HepG2 (cell line): ENCODE measurements around the gene SMAD6. TPM values are rescaled to one million over a fixed set of nuclear protein-coding genes. Genes with fewer than 3 reads are reported as not detected.
A peak's percentile ranks its signal among the peaks of the same experiment; 100 is the strongest.

Source experiments
- ATAC-seq: fragments of 200-7000 bp; cut with Tn5 transposase; 3 replicates; pipeline ENCODE4 v1.9.1; 2020; ENCODE audit warnings: mild to moderate bottlenecking, moderate library complexity
- BruUV-seq: library from RNA; stranded (reverse); fragments of 400-500 nt; replicated peaks from 2 replicates; lab custom pipeline; 2021; lab: Mats Ljungman, UMichigan
- CTCF ChIA-PET: fragments of 300-600 bp; formaldehyde crosslinking; extraction: SDS; loops from one replicate; lab custom pipeline; 2021; ENCODE audit warnings: low total read pairs, inconsistent platforms, low intra/inter-chr PET ratio; lab: Yijun Ruan, JAX
- POLR2A ChIA-PET: fragments of 350-600 bp; sonication (Branson Sonifier 250); formaldehyde crosslinking; loops from one replicate; lab custom pipeline; 2020; ENCODE audit warnings: antibody characterized with exemption, inconsistent platforms; lab: Yijun Ruan, JAX
- DNase-seq: peaks from one replicate; pipeline ENCODE4 v3.0.0-alpha.2; 2015; ENCODE audit warnings: low spot score
- FAIRE-seq: peaks from 3 replicates; lab custom pipeline; 2011; peaks lifted over from hg19 to GRCh38; lab: Jason Lieb, UNC
- H2AFZ ChIP-seq: one replicate; pipeline ENCODE4 v1.6.1; 2011; ENCODE audit warnings: low read length, inconsistent platforms
- H3K27ac ChIP-seq: fragments of 300-600 bp; 3 replicates; pipeline ENCODE4 v1.8.0; 2011; ENCODE audit warnings: mixed run types, mild to moderate bottlenecking, mixed read lengths, low read length, inconsistent platforms; ENCODE audit not compliant: insufficient read depth; ENCODE audit errors: extremely low read length
- H3K27me3 ChIP-seq, 2 experiments: fragments of 200-600 bp in 1 of 2; 2 replicates in 1 of 2; 3 replicates in 1 of 2; pipeline versions ENCODE4 v1.6.0 to v1.8.0; 2011; ENCODE audit warnings: low read length in 2 of 2, mild to moderate bottlenecking in 2 of 2, moderate library complexity in 2 of 2, inconsistent platforms in 1 of 2; ENCODE audit not compliant: insufficient read depth in 2 of 2, control insufficient read depth in 1 of 2
- H3K36me3 ChIP-seq, 2 experiments: fragments of 200-600 bp in 1 of 2; replicated peaks in 1 of 2; 2 replicates in 1 of 2; 3 replicates in 1 of 2; pipeline versions ENCODE4 v1.5.1 to v1.8.0; 2011; ENCODE audit warnings: low read length in 2 of 2, inconsistent platforms in 1 of 2; ENCODE audit not compliant: insufficient read depth in 2 of 2, control insufficient read depth in 1 of 2
- H3K4me1 ChIP-seq: 2 replicates; pipeline ENCODE4 v1.5.1; 2012; ENCODE audit warnings: low read length, inconsistent platforms; ENCODE audit not compliant: insufficient read depth
- H3K4me2 ChIP-seq: 2 replicates; pipeline ENCODE4 v1.6.0; 2011; ENCODE audit warnings: low read depth, low read length, inconsistent platforms
- H3K4me3 ChIP-seq, 3 experiments: fragments of 200-600 bp in 1 of 3; sonication (generic), shearing (Covaris generic) in 1 of 3; replicated peaks in 1 of 3; 2 replicates each; pipeline ENCODE4 v1.5.1; 2011 to 2016; ENCODE audit warnings: low read length in 3 of 3, inconsistent platforms in 2 of 3, low read depth in 2 of 3, mild to moderate bottlenecking in 2 of 3, control low read depth in 1 of 3, mixed read lengths in 1 of 3; ENCODE audit not compliant: insufficient read depth in 1 of 3
- H3K79me2 ChIP-seq: one replicate; pipeline ENCODE4 v1.6.1; 2011; ENCODE audit warnings: low read length, inconsistent platforms; ENCODE audit not compliant: insufficient read depth
- H3K9ac ChIP-seq: 2 replicates; pipeline ENCODE4 v1.6.0; 2011; ENCODE audit warnings: mild to moderate bottlenecking, low read depth, low read length, inconsistent platforms; ENCODE audit not compliant: insufficient read depth
- H3K9me3 ChIP-seq: 2 replicates; pipeline ENCODE4 v1.5.1; 2012; ENCODE audit warnings: mild to moderate bottlenecking, low read length
- H4K20me1 ChIP-seq: 2 replicates; pipeline ENCODE4 v1.6.0; 2011; ENCODE audit warnings: inconsistent platforms, mild to moderate bottlenecking, low read length, moderate library complexity; ENCODE audit not compliant: insufficient read depth
- KIAA2018 ChIP-seq: sonication (generic); formaldehyde crosslinking; IDR thresholded peaks from 2 replicates; pipeline ENCODE4 v1.5.0; 2020; ENCODE audit warnings: mild to moderate bottlenecking, missing genetic modification reagents, borderline replicate concordance
- MXD4 ChIP-seq: IDR thresholded peaks from 2 replicates; pipeline ENCODE4 v1.6.1; 2016; ENCODE audit warnings: mild to moderate bottlenecking, missing biosample characterization, missing genetic modification reagents
- PLRG1 ChIP-seq: fragments of 450-650 bp; conservative IDR thresholded peaks from 2 replicates; pipeline ENCODE4 v1.6.1; 2016
- PLSCR1 ChIP-seq: sonication (generic); formaldehyde crosslinking; IDR thresholded peaks from 2 replicates; pipeline ENCODE4 v1.5.0; 2020; ENCODE audit warnings: missing genetic modification reagents, mild to moderate bottlenecking, borderline replicate concordance
- ZC3H13 ChIP-seq: sonication (generic); formaldehyde crosslinking; IDR thresholded peaks from 2 replicates; pipeline ENCODE4 v1.8.1; 2023; ENCODE audit warnings: mild to moderate bottlenecking, missing genetic modification reagents, moderate library complexity
- ZNF12 ChIP-seq: sonication (generic); formaldehyde crosslinking; IDR thresholded peaks from 2 replicates; pipeline ENCODE4 v1.5.0; 2020; ENCODE audit warnings: missing genetic modification reagents
- ZNF589 ChIP-seq: sonication (generic); formaldehyde crosslinking; conservative IDR thresholded peaks from 2 replicates; pipeline ENCODE4 v1.8.0; 2022; ENCODE audit warnings: mild to moderate bottlenecking, moderate library complexity, missing genetic modification reagents
- WGBS: methylation state at CpG from one replicate; pipeline ENCODE4 v1.1.6; 2017; ENCODE audit warnings: low lambda C conversion rate; 5-methylcytosine and 5-hydroxymethylcytosine counted together
- in situ Hi-C: cut with HindIII; loops from 2 replicates; pipeline ENCODE4 v1.10.0; 2017; ENCODE audit warnings: low pct_unique_long_range_greater_than_20kb; ENCODE audit not compliant: extremely low pct_ligation_motif_present
- intact Hi-C: fragments of 100-400 bp; cut with micrococcal nuclease; formaldehyde crosslinking; loops from one replicate; pipeline ENCODE4 v1.10.0; 2022; ENCODE audit not compliant: unreplicated experiment
- polyA plus RNA-seq, 8 experiments: library from polyadenylated mRNA; depleted of rRNA in 3 of 8; stranded (reverse) in 7 of 8; unstranded in 1 of 8; fragments of >200 nt; fragmentation: Illumina TruSeq in 4 of 8; extraction: Trizol in 4 of 8; gene quantifications; 2 replicates each; pipeline versions ENCODE4 v1.2.1 to v1.2.3, GENCODE V29; 2011 to 2016; ENCODE audit warnings: low read depth in 4 of 8, missing spikeins in 1 of 8, mixed read lengths in 1 of 8; ENCODE audit not compliant: insufficient read depth in 1 of 8
- total RNA-seq, 5 experiments: library from RNA; depleted of rRNA; stranded (reverse); fragments of >200 nt; fragmentation: Illumina TruSeq; extraction: Trizol; gene quantifications; 2 replicates each; pipeline ENCODE4 v1.2.3, GENCODE V29; 2016; ENCODE audit warnings: low read depth in 1 of 5
- TF ChIP-seq, protein P1 (sequence below): sonication (generic); formaldehyde crosslinking; conservative IDR thresholded peaks from 2 replicates; pipeline ENCODE4 v1.4.0; 2020; ENCODE audit warnings: mild to moderate bottlenecking, missing genetic modification reagents, moderate library complexity
- TF ChIP-seq, protein P2 (sequence below): sonication (generic); formaldehyde crosslinking; IDR thresholded peaks from 2 replicates; pipeline ENCODE4 v1.8.1; 2023; ENCODE audit warnings: mild to moderate bottlenecking, moderate library complexity, missing genetic modification reagents
- TF ChIP-seq, protein P3 (sequence below): IDR thresholded peaks from 2 replicates; pipeline ENCODE4 v1.6.1; 2016; ENCODE audit warnings: missing genetic modification reagents, missing compliant biosample characterization

Gene SMAD6
- total and polyA plus RNA-seq, 2 of the 13 experiments (the other 11 are each of a cell fraction or from before 2014, with no cell fraction given), result 3.3 to 4.4 TPM

DNA sequence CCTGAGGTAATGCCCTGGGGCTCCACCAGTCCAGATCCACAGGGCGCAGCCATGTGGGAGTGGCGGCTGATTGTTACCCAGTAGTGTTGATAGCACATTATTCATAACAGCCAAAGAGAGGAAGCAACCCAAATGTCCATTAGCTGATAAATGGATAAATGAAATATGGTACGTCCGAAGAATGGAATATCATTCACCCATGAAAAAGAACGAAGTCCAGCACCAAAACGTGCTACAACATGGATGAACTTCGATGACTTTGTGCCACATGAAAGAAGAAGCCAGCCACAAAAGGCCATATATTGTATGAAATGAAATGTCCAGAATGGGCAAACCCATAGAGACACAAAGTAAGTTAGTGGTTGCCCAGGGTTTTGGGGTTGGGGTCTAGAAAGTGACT, 6.4 kb downstream of the SMAD6 start:
- peaks cover 38% of the 10 kb centered on the region for H3K4me1 ChIP-seq
- in situ Hi-C loops, result no loop called here
- intact Hi-C loops, result no loop called here
- TF ChIP-seq ZNF589 (no peak), PLSCR1 (no peak), PLRG1 (no peak), KIAA2018 (no peak), ZNF12 (no peak), MXD4 (CRISPR knock-in tag) (no peak), ZC3H13 (CRISPR knock-in tag) (no peak)
- TF ChIP-seq, protein P1, sequence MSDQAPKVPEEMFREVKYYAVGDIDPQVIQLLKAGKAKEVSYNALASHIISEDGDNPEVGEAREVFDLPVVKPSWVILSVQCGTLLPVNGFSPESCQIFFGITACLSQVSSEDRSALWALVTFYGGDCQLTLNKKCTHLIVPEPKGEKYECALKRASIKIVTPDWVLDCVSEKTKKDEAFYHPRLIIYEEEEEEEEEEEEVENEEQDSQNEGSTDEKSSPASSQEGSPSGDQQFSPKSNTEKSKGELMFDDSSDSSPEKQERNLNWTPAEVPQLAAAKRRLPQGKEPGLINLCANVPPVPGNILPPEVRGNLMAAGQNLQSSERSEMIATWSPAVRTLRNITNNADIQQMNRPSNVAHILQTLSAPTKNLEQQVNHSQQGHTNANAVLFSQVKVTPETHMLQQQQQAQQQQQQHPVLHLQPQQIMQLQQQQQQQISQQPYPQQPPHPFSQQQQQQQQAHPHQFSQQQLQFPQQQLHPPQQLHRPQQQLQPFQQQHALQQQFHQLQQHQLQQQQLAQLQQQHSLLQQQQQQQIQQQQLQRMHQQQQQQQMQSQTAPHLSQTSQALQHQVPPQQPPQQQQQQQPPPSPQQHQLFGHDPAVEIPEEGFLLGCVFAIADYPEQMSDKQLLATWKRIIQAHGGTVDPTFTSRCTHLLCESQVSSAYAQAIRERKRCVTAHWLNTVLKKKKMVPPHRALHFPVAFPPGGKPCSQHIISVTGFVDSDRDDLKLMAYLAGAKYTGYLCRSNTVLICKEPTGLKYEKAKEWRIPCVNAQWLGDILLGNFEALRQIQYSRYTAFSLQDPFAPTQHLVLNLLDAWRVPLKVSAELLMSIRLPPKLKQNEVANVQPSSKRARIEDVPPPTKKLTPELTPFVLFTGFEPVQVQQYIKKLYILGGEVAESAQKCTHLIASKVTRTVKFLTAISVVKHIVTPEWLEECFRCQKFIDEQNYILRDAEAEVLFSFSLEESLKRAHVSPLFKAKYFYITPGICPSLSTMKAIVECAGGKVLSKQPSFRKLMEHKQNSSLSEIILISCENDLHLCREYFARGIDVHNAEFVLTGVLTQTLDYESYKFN (CRISPR knock-in tag), result no peak
- TF ChIP-seq, protein P2, sequence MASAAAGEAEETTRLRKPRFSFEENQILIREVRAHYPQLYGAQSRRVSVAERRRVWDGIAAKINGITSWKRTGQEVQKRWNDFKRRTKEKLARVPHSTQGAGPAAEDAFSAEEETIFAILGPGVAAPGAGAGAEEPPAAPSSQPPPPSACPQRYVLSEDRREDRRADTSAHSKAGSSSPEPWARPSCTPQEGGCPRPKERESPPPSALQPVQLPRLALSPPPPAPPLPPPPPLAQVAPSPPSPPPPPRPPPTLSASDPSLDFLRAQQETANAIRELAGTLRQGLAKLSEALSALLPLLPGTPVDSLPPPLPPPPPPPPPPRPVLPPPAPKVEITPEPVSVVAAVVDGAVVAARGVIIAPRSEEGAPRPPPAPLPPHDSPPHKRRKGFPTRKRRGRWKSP (CRISPR knock-in tag), result no peak
- TF ChIP-seq, protein P3, sequence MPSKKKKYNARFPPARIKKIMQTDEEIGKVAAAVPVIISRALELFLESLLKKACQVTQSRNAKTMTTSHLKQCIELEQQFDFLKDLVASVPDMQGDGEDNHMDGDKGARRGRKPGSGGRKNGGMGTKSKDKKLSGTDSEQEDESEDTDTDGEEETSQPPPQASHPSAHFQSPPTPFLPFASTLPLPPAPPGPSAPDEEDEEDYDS (CRISPR knock-in tag), result no peak

More for the DNA sequence above, 6.4 kb downstream of the SMAD6 start:
- TSS peak; percentile 13 for BruUV-seq
- Histone ChIP-seq H4K20me1 (0 out of 2 replicates have a peak, but pooled peaks cover 9% of the 10 kb centered on the region), H3K9ac (no peak overlapping the region), H2AFZ (no peak overlapping the region), H3K4me3 (no peak overlapping the region), H3K36me3 (no peaks in the 10 kb centered on the region; a peak in 1 of 5 replicates), H3K4me2 (no peak overlapping the region), H3K79me2 (peaks cover 20% of the 10 kb centered on the region), H3K9me3 (no peaks in the 10 kb centered on the region), H3K27me3 (no peaks in the 10 kb centered on the region), H3K27ac (no peak overlapping the region)
- CTCF ChIA-PET, result no interaction called here
- DNase-seq (no peak), ATAC-seq (no peak), FAIRE-seq (no peak)
- POLR2A ChIA-PET, result interaction anchor here (1.4 to 1.5 kb wide), 2 partner anchors 63 to 65 kb away, joined by 5 to 10 read pairs; no protein-coding TSS in a partner anchor
- 91% methylated on average over 7 of the region's 7 CpGs for WGBS
